Right atrium auricular region (tissue), 2 donors: ENCODE results near the gene ZMIZ1. TPM values are rescaled to one million over a fixed set of nuclear protein-coding genes. Genes with fewer than 3 reads are reported as not detected.
"Not testable (repeated sequence)": the region's sequence is repeated elsewhere in the genome, so short reads cannot be mapped to it uniquely, and the experiment has no call there.

Experiments used
- DNase-seq: peaks from one replicate; pipeline ENCODE4 v3.0.0-alpha.2; 2019; ENCODE audit warnings: low spot score
- H3K27ac ChIP-seq, 2 donors: fragments of 200-600 bp; sonication (generic); 1 replicate in 1 of 2; 2 replicates in 1 of 2; pipeline ENCODE4 v1.5.1; 2016 to 2019
- H3K27me3 ChIP-seq, 2 donors: fragments of 200-600 bp; sonication (generic); one replicate each; pipeline versions ENCODE4 v1.5.1 to v1.6.0; 2017 to 2019
- H3K36me3 ChIP-seq: fragments of 200-600 bp; sonication (generic); one replicate; pipeline ENCODE4 v1.5.1; 2016
- H3K4me1 ChIP-seq, 2 donors: fragments of 200-600 bp; sonication (generic); one replicate each; pipeline versions ENCODE4 v1.5.1 to v1.6.0; 2017 to 2019
- H3K4me3 ChIP-seq, 2 donors: fragments of 200-600 bp; sonication (generic); 1 replicate in 1 of 2; 2 replicates in 1 of 2; pipeline ENCODE4 v1.5.1; 2017 to 2019; ENCODE audit warnings: mild to moderate bottlenecking in 1 of 2, moderate library complexity in 1 of 2
- H3K9me3 ChIP-seq, 2 donors: fragments of 200-600 bp; sonication (generic); one replicate each; pipeline ENCODE4 v1.5.1; 2019
- total RNA-seq, 2 donors: library from RNA; depleted of rRNA; stranded (reverse); fragments of >200 nt; gene quantifications; one replicate each; pipeline ENCODE4 v1.1.0, GENCODE V29; 2016
- TF ChIP-seq, protein P1 (sequence below), 2 donors: fragments of 200-600 bp; sonication (generic); IDR thresholded peaks; one replicate each; pipeline ENCODE4 v1.5.1; 2019; ENCODE audit warnings: antibody characterized with exemption in 2 of 2

The ZMIZ1 gene
- total RNA-seq, 2 donors from 2014 or later = 59.3 to 71.0 TPM

DNA sequence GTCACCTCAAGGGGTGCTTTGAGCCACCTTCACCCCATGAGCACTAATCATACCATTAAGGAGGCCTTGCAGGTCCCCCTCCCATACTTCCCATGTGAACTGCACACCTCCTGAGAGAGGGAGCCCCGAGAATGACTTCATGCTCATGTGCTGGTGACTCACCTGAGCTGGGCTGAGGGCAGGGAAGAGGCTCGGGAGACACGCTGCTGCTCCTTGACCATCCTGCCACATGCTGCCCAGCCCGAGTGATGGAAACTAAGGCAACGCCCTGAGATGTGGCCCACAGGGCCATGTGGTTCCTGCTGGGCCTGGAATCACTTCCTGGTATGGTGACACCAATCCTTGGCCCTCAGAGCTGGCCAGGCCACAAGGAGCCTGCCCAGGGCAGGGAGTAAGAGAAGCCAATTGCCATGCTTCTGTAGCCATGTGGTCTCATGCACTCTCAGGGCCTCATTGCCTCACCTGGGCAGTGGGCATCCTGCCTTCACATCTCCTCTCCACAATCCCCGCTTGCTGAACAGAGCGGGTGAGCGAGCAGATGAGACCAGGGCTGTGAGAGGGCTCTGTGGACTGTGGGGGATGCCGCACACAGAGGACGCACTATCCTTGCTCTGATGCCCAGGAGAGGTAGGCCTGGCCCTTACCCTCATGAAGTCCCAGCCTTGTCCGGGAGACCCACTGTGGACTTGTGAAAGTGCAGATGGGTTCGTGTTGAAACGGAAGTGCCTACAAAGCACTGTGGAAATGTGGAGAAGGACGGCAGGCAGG is 260.2 kb downstream of the ZMIZ1 start:
- Histone ChIP-seq H3K27me3 (no peaks in the 10 kb centered on the region), H3K27ac (no peak overlapping the region), H3K36me3 (no peaks in the 10 kb centered on the region), H3K4me3 (no peak overlapping the region), H3K9me3 (no peaks in the 10 kb centered on the region), H3K4me1 (no peaks in the 10 kb centered on the region)
- DNase-seq = no peak
- TF ChIP-seq, protein P1, sequence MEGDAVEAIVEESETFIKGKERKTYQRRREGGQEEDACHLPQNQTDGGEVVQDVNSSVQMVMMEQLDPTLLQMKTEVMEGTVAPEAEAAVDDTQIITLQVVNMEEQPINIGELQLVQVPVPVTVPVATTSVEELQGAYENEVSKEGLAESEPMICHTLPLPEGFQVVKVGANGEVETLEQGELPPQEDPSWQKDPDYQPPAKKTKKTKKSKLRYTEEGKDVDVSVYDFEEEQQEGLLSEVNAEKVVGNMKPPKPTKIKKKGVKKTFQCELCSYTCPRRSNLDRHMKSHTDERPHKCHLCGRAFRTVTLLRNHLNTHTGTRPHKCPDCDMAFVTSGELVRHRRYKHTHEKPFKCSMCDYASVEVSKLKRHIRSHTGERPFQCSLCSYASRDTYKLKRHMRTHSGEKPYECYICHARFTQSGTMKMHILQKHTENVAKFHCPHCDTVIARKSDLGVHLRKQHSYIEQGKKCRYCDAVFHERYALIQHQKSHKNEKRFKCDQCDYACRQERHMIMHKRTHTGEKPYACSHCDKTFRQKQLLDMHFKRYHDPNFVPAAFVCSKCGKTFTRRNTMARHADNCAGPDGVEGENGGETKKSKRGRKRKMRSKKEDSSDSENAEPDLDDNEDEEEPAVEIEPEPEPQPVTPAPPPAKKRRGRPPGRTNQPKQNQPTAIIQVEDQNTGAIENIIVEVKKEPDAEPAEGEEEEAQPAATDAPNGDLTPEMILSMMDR (IDR thresholded peaks at IDR 0.05) = no peak

DNA sequence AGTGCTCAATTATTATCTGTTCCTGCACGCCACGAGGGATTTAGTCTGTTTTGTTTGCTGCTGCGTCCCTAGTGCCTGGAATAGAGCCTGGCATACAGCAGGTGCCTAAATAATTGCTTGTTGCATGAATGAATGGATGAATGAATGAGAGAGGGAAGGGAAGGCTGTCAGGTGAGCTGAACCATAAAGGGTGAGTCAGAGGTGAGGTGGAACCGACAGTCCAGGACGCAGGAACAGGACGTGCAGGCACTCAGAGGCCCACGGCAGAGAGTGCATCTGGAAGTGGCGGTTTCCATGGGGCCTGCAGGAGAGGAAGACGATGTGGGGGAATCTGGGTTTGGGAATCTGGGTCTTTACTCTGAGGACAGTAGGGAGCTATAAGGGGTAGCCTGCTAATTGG is 260.8 kb downstream of the ZMIZ1 start:
- Histone ChIP-seq H3K27ac (no peak overlapping the region), H3K27me3 (no peaks in the 10 kb centered on the region), H3K4me1 (no peaks in the 10 kb centered on the region), H3K36me3 (no peaks in the 10 kb centered on the region), H3K9me3 (no peaks in the 10 kb centered on the region), H3K4me3 (no peak overlapping the region)
- TF ChIP-seq, protein P1 (IDR thresholded peaks at IDR 0.05) = no peak
- DNase-seq = no peak

DNA sequence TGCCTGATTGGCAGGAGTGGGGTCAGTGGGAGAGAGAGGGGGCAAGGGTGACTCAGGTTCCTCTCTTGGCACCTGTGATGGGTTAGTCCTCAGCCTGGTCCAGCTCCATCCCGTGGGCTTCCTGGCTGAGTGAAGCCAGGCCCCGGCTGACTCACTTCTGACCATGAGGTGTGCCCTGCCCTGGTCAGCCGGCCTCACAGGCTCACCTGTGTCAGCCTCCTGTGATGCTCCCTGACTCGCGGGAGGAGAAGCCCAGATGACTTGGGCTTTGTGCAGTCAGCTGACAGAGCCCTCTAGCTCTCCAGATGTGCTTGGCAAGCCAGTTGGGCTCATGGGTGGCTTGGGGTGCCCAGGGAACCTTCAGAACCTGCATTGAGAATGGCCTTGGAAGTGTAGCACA is 262.5 kb downstream of the ZMIZ1 start:
- no peak overlapping the region for H3K4me3 ChIP-seq
- no peaks in the 10 kb centered on the region for H3K36me3 ChIP-seq
- no peak overlapping the region for H3K27ac ChIP-seq
- no peak for DNase-seq
- H3K27me3 ChIP-seq = no peaks in the 10 kb centered on the region
- no peaks in the 10 kb centered on the region for H3K4me1 ChIP-seq
- H3K9me3 ChIP-seq = no peaks in the 10 kb centered on the region
- TF ChIP-seq, protein P1 (IDR thresholded peaks at IDR 0.05) = no peak

DNA sequence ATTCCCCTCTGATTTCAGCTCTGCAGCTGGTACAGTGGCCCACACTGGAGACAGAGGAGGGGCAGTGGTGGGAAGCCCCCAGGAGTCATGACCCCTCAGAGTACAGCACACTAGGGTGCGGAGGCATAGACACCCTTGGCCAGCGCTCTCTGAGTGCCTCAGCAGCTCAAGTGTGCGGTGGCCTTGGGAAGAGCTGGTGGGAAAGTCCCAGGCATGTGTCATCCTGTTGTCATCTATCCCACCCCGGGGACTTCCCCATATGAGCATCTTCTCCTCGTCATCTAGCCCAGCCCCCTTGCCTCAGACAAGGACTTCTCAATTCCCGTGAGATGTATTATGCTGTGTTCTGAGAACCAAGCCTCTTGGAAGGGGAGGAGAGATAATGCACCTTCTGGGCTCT is 262.9 kb downstream of the ZMIZ1 start:
- no peaks in the 10 kb centered on the region for H3K36me3 ChIP-seq
- H3K4me1 ChIP-seq = no peaks in the 10 kb centered on the region
- H3K27ac ChIP-seq = no peak overlapping the region
- no peak overlapping the region for H3K4me3 ChIP-seq
- TF ChIP-seq, protein P1 (IDR thresholded peaks at IDR 0.05) = no peak
- no peaks in the 10 kb centered on the region for H3K27me3 ChIP-seq
- H3K9me3 ChIP-seq = no peaks in the 10 kb centered on the region
- no peak for DNase-seq

DNA sequence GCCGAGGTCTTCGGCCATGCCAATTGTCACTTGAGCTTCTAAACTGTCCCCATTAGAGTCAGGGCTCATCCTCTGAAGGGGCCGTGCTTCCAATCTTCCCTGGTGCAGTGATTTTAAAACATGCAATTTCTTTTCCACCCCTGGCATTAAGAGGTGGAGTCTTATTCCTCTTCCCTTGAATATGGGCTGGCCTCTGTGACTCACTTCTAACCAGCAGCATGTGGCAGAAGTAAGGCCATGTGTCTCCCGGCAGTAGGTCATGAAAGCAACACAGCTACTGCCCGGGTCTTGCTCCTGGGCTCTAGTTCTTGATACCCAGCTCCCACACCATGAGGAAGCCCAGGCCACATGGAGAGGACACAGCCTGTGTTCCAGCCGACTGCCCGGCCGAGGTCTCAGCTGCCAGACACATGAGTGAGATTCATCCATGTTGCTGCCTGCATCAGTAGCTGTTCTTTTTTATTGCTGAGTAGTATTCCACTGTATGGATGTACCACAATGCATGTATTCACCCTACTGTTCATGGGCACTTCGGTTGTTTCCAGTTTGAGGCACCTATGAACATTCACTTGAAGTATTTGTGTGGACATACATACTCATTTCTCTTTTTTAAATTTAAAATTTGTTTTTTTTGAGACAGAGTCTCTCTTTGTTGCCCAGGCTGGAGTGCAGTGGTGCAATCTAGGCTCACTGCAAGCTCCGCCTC is 264.0 kb downstream of the ZMIZ1 start:
- DNase-seq, H3K4me1 ChIP-seq, H3K9me3 ChIP-seq, H3K4me3 ChIP-seq, H3K27ac ChIP-seq, H3K36me3 ChIP-seq, H3K27me3 ChIP-seq: not testable (repeated sequence)

DNA sequence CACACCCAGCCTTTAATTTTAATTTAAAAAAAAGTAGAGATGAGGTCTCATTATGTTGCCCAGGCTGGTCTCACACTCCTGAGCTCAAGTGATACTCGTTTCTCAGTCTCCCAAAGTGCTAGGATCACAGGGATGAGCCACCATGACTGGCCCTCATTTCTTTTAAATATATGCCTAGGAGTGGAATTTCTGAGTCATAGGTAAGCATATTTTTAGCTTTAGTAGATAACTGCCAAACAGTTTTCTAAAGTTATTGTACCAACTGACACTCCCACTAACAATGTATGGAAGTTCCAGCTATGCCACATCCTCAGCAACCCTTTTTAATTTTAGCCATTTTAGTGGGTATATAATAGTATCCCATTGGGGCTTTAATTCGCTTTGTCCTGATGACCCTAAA is 264.7 kb downstream of the ZMIZ1 start:
- no peak for DNase-seq
- no peaks in the 10 kb centered on the region for H3K27me3 ChIP-seq
- no peak overlapping the region for H3K27ac ChIP-seq
- H3K4me1 ChIP-seq = no peaks in the 10 kb centered on the region
- TF ChIP-seq, protein P1 (IDR thresholded peaks at IDR 0.05) = no peak
- no peaks in the 10 kb centered on the region for H3K36me3 ChIP-seq
- no peaks in the 10 kb centered on the region for H3K9me3 ChIP-seq
- no peak overlapping the region for H3K4me3 ChIP-seq
